ENCODE measurements around the gene SYNRG.
A peak's percentile ranks its signal among the peaks of the same experiment; 100 is the strongest.

The SYNRG gene

DNA sequence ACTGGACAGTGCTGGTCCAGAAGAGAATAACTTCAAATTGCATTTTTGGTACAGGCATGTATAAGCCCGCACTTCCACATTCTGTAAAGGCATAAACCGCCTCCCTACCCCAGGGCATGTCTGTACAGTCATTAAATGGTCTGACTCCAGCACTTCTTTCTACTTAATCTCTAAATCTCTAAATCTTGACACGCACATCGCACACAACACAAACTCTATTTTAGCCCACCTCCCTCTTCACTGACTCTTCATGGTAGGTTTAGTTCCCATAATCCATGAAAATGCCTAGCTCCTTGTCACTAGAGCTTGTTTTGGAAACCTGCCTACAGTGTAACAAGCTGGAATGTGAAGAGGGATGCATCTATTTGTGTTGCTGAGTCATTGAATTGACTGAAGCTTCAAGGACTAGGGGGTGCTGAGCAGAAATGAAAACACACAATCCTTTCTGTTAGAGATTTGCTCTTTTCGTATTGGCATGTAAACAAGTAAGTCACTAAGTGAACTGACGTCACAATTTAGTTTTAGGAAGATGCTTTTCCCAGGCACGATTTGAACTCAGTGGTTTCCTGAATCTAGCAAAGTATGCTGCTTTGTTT, 121.1 kb downstream of the SYNRG start (continued):
- no peak for TF ChIP-seq ZNF16 (tag by site-specific recombination; IDR thresholded peaks at IDR 0.05; ENCODE audit: low read depth)
- TF ChIP-seq, protein P1, sequence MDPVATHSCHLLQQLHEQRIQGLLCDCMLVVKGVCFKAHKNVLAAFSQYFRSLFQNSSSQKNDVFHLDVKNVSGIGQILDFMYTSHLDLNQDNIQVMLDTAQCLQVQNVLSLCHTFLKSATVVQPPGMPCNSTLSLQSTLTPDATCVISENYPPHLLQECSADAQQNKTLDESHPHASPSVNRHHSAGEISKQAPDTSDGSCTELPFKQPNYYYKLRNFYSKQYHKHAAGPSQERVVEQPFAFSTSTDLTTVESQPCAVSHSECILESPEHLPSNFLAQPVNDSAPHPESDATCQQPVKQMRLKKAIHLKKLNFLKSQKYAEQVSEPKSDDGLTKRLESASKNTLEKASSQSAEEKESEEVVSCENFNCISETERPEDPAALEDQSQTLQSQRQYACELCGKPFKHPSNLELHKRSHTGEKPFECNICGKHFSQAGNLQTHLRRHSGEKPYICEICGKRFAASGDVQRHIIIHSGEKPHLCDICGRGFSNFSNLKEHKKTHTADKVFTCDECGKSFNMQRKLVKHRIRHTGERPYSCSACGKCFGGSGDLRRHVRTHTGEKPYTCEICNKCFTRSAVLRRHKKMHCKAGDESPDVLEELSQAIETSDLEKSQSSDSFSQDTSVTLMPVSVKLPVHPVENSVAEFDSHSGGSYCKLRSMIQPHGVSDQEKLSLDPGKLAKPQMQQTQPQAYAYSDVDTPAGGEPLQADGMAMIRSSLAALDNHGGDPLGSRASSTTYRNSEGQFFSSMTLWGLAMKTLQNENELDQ (tag by site-specific recombination; IDR thresholded peaks at IDR 0.05; ENCODE audit: low read depth) = no peak
- TF ChIP-seq ZNF433 (tag by site-specific recombination; IDR thresholded peaks at IDR 0.05; ENCODE audit: low read depth) = no peak
- TF ChIP-seq ZNF132 (tag by site-specific recombination; IDR thresholded peaks at IDR 0.05; ENCODE audit: borderline replicate concordance) = no peak
- no peak for TF ChIP-seq HOXC10 (CRISPR knock-in tag; IDR thresholded peaks at IDR 0.05)
- peak; percentile 88; the same call in 1 of the 2 replicates for TF ChIP-seq ZNF24 (tag by site-specific recombination; IDR thresholded peaks at IDR 0.05)
- no peak for TF ChIP-seq ZNF138 (tag by site-specific recombination; IDR thresholded peaks at IDR 0.05; ENCODE audit: borderline replicate concordance)
- TF ChIP-seq ZNF623 (tag by site-specific recombination; IDR thresholded peaks at IDR 0.05) = no peak
- TF ChIP-seq ZNF354C (tag by site-specific recombination; IDR thresholded peaks at IDR 0.05; ENCODE audit: borderline replicate concordance, low read depth) = no peak
- TF ChIP-seq ZNF112 (tag by site-specific recombination; IDR thresholded peaks at IDR 0.05) = no peak
- TF ChIP-seq, protein P2, sequence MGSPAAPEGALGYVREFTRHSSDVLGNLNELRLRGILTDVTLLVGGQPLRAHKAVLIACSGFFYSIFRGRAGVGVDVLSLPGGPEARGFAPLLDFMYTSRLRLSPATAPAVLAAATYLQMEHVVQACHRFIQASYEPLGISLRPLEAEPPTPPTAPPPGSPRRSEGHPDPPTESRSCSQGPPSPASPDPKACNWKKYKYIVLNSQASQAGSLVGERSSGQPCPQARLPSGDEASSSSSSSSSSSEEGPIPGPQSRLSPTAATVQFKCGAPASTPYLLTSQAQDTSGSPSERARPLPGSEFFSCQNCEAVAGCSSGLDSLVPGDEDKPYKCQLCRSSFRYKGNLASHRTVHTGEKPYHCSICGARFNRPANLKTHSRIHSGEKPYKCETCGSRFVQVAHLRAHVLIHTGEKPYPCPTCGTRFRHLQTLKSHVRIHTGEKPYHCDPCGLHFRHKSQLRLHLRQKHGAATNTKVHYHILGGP (tag by site-specific recombination; IDR thresholded peaks at IDR 0.05) = no peak
- no peak for TF ChIP-seq ZNF473 (tag by site-specific recombination; IDR thresholded peaks at IDR 0.05)
- TF ChIP-seq TRIM28 (IDR thresholded peaks at IDR 0.05; ENCODE audit: borderline replicate concordance, low read length) = peak; percentile 95; the same call in 1 of the 2 replicates
- TF ChIP-seq ZNF596 (tag by site-specific recombination; IDR thresholded peaks at IDR 0.05) = no peak
- no peak for TF ChIP-seq ZNF426 (tag by site-specific recombination; IDR thresholded peaks at IDR 0.05)
- no peak for TF ChIP-seq SCRT1 (tag by site-specific recombination; IDR thresholded peaks at IDR 0.05; ENCODE audit: borderline replicate concordance)
- TF ChIP-seq ZNF404 (tag by site-specific recombination; IDR thresholded peaks at IDR 0.05) = no peak
- TF ChIP-seq YY1 (tag by site-specific recombination; IDR thresholded peaks at IDR 0.05) = no peak
- no peak for TF ChIP-seq ZNF416 (tag by site-specific recombination; IDR thresholded peaks at IDR 0.05)
- peak; percentile 100 for TF ChIP-seq FEZF1 (tag by site-specific recombination; IDR thresholded peaks at IDR 0.05)
- peak; percentile 63; the same call in 1 of the 2 replicates for TF ChIP-seq OVOL3 (tag by site-specific recombination; IDR thresholded peaks at IDR 0.05)
- TF ChIP-seq ZFP37 (tag by site-specific recombination; IDR thresholded peaks at IDR 0.05) = no peak
- TF ChIP-seq ZBTB21 (tag by site-specific recombination; IDR thresholded peaks at IDR 0.05) = peak; percentile 99
- TF ChIP-seq SP2 (tag by site-specific recombination; IDR thresholded peaks at IDR 0.05) = peak; percentile 13
- 0 out of 2 replicates have a peak, but pooled peaks have one; percentile 3 for TF ChIP-seq ZNF146 (tag by site-specific recombination; IDR thresholded peaks at IDR 0.05)
- no peak for TF ChIP-seq TCF7L2 (IDR thresholded peaks at IDR 0.05; ENCODE audit: borderline replicate concordance, low read depth, low read length)
- no peak for TF ChIP-seq KLF1 (tag by site-specific recombination; IDR thresholded peaks at IDR 0.05)
- TF ChIP-seq ZXDB (tag by site-specific recombination; IDR thresholded peaks at IDR 0.05) = peak; percentile 26
- TF ChIP-seq ZNF624 (tag by site-specific recombination; IDR thresholded peaks at IDR 0.05) = no peak
- no peak for TF ChIP-seq RBAK (tag by site-specific recombination; IDR thresholded peaks at IDR 0.05)
- TF ChIP-seq ZNF324 (tag by site-specific recombination; IDR thresholded peaks at IDR 0.05) = peak; percentile 56; the same call in 1 of the 2 replicates
- 0 out of 2 replicates have a peak, but pooled peaks have one; percentile 8 for TF ChIP-seq SP3 (tag by site-specific recombination; IDR thresholded peaks at IDR 0.05)
- no peak for TF ChIP-seq ZNF677 (tag by site-specific recombination; IDR thresholded peaks at IDR 0.05)
- peak; percentile 87 for TF ChIP-seq GLIS1 (tag by site-specific recombination; IDR thresholded peaks at IDR 0.05)
- no peak for TF ChIP-seq ZNF776 (tag by site-specific recombination; IDR thresholded peaks at IDR 0.05; ENCODE audit: borderline replicate concordance)
- TF ChIP-seq, protein P3, sequence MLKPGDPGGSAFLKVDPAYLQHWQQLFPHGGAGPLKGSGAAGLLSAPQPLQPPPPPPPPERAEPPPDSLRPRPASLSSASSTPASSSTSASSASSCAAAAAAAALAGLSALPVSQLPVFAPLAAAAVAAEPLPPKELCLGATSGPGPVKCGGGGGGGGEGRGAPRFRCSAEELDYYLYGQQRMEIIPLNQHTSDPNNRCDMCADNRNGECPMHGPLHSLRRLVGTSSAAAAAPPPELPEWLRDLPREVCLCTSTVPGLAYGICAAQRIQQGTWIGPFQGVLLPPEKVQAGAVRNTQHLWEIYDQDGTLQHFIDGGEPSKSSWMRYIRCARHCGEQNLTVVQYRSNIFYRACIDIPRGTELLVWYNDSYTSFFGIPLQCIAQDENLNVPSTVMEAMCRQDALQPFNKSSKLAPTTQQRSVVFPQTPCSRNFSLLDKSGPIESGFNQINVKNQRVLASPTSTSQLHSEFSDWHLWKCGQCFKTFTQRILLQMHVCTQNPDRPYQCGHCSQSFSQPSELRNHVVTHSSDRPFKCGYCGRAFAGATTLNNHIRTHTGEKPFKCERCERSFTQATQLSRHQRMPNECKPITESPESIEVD (tag by site-specific recombination; IDR thresholded peaks at IDR 0.05) = peak; percentile 98
- TF ChIP-seq ZNF664 (tag by site-specific recombination; IDR thresholded peaks at IDR 0.05) = peak; percentile 51; the same call in 1 of the 2 replicates
- TF ChIP-seq, protein P4, sequence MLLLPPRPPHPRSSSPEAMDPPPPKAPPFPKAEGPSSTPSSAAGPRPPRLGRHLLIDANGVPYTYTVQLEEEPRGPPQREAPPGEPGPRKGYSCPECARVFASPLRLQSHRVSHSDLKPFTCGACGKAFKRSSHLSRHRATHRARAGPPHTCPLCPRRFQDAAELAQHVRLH (tag by site-specific recombination; IDR thresholded peaks at IDR 0.05) = 0 out of 2 replicates have a peak, but pooled peaks have one; percentile 58
